Cardiac fibroblast (primary cell): Measurements from ENCODE around the gene TMEM53.

Experiments used
- DNase-seq, 2 donors: peaks; one replicate each; pipeline versions ENCODE4 v3.0.0 to v3.0.0-alpha.2; 2010; ENCODE audit warnings: low read depth in 2 of 2
- H3K4me3 ChIP-seq, 2 donors: replicated peaks in 1 of 2; 1 replicate in 1 of 2; 2 replicates in 1 of 2; pipeline ENCODE4 v1.5.1; 2011; ENCODE audit warnings: low read depth in 2 of 2, low read length in 2 of 2, mild to moderate bottlenecking in 2 of 2, moderate library complexity in 1 of 2
- TF ChIP-seq, protein P1 (sequence below): IDR thresholded peaks from one replicate; pipeline ENCODE4 v1.5.1; 2011; ENCODE audit warnings: low read depth, mild to moderate bottlenecking, low read length, inconsistent platforms

TMEM53 gene

DNA sequence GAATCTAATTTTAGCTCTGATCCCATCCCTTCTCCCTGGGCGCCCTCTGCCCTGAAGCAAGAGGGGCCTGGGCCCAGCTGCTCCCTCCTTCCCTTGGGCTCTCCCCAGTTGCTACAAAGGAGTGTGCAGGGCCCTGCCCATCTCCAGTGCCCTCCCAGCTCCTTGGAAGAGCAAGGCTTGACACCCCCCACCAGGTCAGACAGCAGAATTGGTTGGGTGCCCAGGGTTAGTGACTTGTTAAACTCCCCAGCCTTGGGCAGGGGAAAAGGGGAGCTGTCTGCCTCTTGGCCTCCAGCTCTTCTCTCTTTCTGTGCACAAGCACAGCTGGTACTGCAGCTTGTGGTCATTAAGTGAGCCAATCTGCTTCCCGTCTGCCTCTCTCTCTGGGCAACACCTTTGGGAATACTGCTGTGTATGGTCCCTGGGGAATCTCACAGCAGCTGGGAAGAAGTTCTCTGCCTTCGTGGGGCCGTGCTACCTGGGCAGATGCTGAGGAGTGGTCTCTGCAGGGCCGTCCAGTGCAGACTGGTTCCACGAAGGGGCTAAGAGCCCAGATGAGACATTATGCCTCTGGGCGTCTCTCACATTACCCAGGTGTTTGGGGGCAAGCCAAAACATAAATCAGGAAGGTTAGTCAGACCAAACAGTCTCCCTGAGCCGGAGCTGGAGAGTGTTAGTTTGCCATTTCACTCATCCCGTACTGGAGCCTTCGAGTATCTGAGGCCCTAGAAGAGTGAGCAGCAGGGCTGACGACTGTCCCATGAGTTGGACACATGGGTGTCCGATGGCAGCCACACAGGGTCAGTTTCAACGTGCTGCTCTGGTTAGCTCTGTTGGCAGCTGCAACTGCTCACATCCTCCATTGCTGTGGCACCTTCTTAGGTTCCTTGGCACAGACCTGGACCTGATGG, 37.3 kb downstream of the TMEM53 start:
- no peak overlapping the region for H3K4me3 ChIP-seq
- TF ChIP-seq, protein P1, sequence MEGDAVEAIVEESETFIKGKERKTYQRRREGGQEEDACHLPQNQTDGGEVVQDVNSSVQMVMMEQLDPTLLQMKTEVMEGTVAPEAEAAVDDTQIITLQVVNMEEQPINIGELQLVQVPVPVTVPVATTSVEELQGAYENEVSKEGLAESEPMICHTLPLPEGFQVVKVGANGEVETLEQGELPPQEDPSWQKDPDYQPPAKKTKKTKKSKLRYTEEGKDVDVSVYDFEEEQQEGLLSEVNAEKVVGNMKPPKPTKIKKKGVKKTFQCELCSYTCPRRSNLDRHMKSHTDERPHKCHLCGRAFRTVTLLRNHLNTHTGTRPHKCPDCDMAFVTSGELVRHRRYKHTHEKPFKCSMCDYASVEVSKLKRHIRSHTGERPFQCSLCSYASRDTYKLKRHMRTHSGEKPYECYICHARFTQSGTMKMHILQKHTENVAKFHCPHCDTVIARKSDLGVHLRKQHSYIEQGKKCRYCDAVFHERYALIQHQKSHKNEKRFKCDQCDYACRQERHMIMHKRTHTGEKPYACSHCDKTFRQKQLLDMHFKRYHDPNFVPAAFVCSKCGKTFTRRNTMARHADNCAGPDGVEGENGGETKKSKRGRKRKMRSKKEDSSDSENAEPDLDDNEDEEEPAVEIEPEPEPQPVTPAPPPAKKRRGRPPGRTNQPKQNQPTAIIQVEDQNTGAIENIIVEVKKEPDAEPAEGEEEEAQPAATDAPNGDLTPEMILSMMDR, result no peak

DNA sequence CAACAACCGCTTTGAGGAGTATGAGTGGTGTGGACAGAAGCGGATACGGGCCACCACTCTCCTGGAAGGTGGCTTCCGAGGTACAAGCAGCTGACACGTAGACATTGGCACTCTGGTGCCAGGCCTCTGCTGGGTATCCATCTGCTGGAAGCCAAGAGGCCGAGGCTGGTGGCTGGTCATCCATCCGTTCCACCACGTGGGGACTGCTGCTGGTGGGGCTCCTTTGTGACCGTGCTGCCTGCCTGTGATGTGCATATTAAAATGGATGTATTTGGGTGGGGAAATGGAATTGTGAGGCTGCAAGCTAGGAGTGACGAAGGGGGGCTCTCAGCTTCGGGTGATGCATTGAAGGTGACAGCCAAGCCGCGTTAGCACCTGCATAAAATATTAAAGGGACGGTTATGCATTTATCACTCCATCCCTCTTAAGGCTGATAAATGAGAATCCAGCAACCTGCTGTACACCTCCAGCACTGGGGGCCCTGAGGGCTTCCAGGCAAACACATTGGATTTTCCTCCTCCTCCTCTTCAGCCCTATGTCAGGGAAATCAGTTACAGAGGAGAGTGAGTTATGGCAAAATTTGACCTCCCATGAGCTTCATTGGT, 38.1 kb downstream of the TMEM53 start:
- no peak for DNase-seq
- no peak overlapping the region for H3K4me3 ChIP-seq
- TF ChIP-seq, protein P1, result no peak

More for the DNA sequence above, 37.3 kb downstream of the TMEM53 start:
- DNase-seq, result peak in 1 of 2 donors; percentile 17

DNA sequence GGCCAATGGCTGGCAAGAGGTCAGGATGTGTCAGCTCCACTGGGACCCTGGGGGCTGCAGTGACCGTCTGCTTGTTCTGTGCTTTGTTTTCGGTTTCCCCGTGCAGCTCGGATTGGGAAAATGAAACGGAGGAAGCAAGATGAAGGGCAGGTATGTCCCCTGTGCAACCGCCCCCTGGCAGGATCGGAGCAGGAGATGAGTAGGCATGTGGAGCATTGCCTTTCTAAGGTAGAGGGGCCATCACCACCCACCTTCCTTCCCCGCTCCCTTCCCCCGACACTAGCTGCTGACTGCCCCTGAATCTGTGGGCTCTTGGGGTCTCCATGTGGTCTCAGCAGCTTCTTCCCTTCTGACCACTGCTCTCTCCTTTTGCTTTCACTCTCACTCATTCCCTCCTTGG, 38.8 kb downstream of the TMEM53 start:
- TF ChIP-seq, protein P1, result no peak

DNA sequence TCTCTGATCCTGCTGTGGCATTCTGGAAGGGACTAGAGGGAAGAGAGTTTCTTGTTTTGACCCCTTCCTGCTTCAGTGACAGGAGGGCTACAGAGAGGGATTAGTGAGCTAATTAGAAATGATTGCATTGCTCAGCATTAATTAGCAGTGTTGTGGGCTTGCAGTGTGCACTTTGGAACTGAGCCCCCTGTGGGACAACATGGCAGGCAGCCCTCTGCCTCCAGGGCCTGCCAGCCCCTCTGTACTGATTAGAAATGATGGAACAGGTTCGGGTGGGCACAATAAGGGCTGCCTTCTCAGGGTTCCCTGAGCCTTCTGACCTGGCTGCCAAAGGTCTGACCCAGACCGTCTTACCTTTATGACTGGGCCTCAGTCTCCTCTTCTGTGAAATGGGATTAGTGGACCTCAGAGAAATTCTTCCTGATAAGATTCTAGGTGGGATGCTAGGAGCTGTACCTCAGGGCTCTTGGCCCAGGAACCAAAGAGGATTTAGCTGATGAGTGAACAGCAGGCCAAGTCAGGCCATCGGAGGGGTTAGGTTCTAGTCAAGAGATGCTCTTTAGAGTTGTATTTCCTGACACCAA, 39.6 kb downstream of the TMEM53 start:
- no peak overlapping the region for H3K4me3 ChIP-seq
- TF ChIP-seq, protein P1, result no peak
- DNase-seq, result no peak

More for the DNA sequence above, 38.8 kb downstream of the TMEM53 start:
- no peak for DNase-seq
- H3K4me3 ChIP-seq, result no peak overlapping the region

DNA sequence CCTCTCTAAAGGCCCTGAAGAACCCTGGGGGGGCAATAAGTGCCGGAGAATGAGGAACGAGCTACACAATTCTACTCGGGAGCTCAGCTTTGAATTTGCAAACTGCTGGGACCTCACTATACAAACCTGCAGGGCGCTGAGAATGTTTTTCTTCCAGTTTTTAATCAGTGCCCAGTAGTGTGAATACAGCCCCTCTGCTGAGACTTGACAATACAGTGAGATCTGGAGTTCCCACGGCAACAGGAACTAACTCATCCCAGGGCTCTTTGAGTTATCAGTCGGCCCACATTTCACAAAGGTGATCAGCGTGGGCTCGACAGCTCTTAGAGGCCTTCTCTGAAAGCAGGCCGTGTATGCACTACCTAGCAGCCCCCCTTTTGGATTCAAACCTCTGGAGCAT, 41.7 kb downstream of the TMEM53 start:
- TF ChIP-seq, protein P1, result no peak
- peak; percentile 23 to 44 for DNase-seq
- H3K4me3 ChIP-seq, result peak overlapping the region; percentile 67 to 69

DNA sequence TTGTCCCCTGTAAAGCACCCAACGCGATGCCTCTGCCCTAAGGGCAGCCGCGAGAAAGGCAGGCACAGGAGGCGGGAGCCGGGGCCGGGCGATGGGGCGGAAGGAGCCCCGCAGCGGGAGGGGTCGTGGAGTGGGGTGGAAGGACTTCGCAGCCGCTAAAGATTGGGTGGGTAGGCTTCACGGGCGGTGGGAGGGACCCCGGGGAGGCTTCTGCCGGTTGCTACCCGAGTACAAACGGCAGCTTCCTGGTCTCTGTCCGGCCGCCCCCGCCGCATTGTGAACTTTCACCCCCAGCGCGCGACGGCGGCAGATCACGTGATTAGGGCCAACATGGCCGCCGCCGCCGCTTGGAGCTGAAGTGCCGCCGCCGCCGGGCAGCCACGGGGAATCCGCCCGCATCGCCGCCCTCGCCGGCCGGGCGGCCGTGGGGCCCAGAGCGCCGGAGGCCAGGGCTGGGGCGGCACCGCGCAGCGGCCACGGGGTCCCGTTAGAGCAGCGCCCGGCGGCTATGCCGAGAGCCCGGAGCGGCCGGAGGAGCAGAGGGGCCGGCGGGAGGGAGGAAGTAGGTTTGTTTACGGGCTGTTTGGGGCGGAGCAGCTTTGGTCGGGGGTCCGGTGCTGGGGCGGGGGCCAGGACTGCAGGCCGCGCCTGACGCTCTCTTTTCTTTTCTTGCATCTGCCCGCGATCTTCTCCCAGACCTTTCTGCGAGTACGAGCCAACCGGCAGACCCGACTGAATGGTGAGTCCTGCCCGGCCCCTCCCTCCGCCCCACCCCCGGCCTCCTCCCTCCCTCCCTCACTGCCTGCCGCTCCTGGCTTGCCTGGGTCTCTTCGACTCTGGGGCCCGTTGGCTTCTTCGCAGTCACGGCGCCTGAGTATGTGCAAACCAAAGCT, 42.4 kb downstream of the TMEM53 start:
- H3K4me3 ChIP-seq, result peak overlapping the region; percentile 67 to 69
- peak; percentile 83 to 92 for DNase-seq
- TF ChIP-seq, protein P1, result no peak
